HS-27A (cell line): Measurements from ENCODE around the gene PGF.

Source experiments
- DNase-seq: peaks from one replicate; pipeline ENCODE4 v3.0.0-alpha.2; 2012; ENCODE audit warnings: low read depth, missing footprints

The PGF gene

DNA sequence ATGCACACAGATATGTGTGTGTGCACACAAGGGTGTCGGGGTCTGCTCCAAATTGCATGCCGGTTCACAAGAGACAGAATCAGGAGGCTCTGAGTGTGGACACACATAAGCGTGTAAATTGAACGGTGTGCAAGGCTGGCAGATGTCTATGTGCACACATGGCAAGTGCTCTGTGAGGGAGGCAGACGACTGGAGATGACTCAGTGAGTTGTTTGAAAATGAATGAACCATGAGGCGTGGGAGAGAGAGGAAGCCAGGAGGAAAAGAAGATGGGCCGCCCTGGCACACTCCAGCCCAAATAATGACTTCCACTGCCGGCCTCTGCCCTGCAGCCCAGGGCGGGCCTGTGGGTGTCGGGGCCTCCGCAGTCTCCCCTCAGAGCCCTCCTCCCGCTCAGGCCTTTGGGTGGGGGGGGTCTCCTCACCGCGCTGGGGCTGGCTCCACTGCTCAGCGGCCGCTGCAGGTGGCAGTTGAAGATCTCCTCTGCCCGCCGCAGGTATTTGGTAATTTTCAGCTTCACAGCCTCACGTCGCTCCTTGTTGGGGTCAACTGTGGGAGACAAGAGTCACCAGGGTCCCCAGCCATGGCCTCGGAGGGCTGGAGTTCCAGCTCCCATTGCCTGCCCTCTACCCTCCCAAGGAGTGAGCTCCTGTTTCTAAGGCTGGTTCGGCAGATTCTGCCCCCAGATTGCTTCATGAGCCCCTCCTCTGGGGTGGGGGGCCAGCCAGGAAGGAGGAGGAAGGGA lies 35.8 kb downstream of the PGF start:
- no peak for DNase-seq

DNA sequence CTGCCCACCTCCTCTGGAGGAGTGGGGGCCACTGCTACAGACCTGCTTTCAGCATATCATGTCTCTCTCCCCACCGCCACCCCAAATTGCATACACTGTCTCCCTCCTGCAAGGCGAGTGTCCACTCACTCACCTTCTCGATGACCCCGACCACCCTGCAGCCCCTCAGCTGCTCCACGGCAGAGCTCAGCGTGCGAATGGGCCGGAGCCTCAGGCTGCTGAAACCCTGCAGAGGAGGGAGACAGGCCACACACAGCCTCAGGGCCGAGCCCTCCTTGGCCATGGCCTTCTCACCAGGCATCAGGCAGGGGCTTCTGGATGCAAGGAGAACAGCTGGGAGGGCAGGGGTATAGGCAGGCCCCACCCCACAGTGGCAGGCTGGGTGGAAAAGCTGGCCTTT lies 37.0 kb downstream of the PGF start:
- DNase-seq, result no peak

DNA sequence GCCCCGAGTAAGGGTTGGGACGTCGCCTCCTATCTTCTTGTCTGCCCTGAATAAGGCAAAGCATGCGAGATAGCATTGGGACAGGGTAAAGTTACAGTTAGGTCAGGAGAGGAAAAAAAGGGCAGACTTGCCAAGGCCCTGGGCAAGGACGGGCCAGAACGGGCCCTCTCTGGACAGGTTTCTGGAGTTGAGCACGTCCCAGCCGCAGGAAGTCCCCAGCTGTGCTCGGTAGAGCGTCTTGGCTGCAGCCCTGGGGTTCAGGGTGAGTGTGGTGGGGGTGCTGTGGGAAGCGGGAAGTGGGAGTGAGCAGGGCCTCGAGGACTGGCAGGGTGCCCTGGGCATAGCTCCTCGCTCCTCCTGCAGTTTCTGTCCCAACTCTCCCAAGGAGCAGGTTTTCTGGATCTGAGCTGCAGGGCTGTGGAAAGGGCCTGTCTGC lies 37.7 kb downstream of the PGF start:
- DNase-seq, result no peak

DNA sequence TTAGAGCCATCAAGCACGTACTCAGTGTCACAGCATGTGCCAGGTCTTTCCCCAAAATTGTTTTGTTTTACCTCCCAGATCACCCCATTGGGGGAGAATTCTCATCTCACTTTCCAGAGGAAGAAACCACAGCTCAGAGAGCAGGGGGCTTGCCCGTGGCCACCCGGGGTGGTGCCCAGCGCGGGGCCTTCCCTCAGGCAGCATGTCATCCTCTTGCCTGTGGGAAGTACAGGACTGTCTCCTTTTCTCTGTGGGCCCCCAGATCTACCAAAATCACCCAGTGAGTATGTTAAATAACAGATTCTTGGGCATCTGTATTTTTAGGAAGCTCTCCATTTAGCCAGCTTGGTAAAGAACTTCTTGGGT lies 38.2 kb downstream of the PGF start:
- DNase-seq, result no peak

DNA sequence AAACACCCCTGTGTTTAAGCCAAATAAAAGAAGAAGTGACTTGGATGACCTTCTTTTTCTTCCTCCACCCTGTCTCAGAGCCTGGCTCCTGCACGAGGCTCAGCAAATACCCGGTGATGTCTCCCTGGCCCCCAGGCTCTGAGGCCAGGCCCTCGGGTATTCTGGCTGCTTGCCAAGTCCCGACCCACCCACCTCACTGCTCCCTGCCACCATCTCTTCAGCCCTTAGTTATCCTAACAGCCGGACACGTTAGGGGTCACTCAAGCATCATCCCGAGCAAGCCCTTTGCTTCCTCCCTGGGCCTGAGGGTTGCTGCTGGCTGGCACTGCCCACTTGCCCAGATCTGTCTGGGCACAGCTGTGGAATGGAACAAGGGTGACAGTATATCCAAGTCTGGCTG lies 39.6 kb downstream of the PGF start:
- no peak for DNase-seq

DNA sequence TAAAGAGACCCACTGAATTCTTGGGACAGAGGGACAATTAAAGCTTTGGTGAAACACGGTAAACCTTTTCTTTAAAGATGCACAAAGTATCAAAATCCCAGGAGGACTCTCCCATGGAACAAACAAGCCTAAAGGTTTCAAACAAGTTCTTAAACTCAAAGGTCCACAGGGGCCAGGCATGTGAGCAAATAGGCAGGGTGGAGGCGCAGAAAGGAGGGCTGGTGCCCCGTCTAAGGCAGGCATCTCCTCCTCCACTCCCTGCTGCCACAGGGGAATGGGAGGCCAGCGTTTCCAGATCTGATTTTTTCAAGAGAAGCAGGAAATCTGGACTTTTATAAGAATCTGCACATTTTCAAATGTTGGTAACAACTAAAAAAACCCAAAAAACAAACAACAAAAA lies 40.0 kb downstream of the PGF start:
- no peak for DNase-seq

DNA sequence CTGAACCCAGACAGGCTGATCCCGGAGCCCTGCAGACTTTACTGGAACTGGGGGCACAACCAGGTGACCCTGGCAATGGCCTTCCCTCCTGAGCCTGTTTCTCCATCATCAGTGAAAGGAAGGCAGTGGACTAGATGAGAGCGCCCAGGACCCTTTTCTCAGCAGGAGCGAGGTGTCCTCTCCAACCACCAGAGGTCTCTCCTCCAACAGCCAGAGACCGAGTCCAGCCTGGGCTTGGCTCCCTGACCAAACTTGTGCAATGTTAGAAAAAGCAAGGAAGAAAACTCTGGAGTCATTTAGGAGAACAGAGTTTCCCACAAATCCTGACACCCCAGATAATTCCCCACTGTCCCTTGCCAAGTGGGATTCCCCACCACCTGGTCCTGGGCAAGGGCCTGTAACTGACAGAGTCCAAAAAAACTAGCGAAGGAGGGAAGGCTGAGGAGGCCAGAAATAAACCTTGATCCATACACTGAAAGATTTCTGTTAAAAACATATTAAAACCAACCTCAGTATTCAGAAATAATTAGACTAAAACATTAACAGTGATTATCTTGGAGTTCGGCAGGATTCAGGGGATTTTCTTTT lies 41.3 kb downstream of the PGF start:
- peak; percentile 17 for DNase-seq

DNA sequence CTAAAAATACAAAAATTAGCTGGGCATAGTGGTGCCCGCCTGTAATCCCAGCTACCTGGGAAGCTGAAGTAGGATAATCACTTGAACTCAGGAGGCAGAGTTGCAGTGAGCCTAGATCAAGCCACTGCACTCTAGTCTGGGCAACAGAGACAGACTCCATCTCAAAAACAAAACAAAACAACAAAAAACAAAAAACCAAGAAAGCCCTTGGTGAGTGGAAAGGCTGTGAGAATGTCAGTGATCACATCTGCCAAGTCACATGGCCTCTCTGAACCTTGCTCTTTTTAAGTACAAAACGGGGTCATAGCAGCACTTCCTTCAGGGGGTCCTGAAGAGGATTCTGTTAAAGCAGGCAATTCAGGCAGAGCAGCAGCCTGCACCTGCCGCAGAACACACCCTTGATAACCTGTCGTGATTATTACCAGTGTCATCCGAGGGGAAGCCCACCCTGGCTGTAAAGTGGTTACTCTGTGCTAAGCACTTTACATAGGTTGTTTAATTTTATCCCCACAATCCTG lies 41.9 kb downstream of the PGF start:
- no peak for DNase-seq

DNA sequence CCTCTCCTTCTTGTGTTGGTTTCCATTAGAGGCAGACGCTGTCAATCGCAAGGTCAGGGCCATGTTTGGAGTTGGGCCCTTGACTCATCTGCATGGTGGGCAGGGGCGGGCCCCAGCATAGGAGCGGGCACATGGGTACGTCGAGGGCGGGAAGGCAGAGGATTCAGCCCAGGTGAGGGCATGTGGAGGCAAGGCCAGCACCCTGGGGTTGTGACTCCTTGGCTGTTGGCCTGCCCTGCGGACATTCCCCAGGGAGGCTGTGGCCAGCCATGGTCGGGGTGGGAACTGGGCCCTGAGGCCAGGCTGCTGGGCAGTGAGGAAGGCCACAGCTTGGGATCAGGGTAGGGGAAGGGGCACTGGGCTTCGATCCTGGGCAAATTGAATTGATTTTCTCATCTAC lies 42.6 kb downstream of the PGF start:
- no peak for DNase-seq

DNA sequence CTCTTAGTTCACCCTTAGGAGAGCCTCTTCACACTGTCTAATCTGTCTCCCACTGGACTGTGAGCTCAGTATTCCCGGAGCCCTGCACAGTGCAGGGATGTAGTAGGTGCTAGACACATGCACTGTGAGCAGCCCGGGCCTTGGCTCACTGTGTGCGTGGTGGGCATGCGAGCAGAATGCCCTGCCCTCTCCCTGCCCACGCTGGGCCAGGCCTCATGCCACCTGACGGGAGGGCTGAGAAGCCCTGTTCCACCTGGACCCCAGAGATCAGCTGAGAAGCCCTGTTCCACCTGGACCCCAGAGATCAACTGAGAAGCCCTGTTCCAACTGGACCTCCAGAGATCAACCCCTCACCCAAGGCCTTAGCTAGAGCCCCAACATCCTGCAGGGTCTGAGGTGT lies 43.3 kb downstream of the PGF start:
- DNase-seq, result no peak

DNA sequence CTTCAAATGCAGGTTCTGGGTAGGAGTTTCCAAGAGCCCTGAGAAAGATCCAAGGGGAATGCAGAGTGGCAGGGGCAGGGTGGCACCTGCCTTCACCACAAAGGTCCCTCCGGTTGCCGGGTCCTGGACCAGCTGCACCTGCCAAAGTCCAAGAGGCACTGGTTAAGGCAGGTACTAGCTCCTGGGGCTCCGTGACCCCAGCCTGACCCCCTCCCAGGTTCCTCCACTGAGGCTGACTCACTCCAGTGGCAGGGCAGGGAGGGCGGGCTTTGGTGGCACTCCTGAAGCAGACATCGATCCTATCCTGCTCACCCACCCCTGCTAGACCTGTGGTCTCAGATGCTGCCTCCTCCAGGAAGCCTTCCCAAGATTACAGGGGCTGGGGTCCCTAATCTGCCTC lies 43.7 kb downstream of the PGF start:
- no peak for DNase-seq

DNA sequence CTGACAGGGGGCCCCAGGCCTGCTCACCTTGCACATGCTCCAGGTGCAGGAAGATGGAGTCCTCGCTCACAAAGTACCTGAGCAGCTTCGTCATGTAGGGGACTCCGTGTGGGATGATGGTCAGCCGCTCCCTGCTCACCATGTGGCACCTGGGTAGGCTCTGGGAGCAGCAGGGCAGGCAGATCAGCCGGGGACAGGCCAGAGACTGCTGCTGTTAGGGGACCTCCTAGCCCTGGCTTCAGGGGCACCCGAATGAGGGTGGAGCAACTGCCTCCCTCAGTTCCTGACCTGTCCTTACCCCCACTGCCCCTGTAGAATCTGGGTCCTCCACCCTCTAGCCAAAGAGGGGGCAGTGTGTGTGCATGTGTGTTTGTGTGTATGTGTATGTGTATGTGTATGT lies 44.2 kb downstream of the PGF start:
- no peak for DNase-seq

DNA sequence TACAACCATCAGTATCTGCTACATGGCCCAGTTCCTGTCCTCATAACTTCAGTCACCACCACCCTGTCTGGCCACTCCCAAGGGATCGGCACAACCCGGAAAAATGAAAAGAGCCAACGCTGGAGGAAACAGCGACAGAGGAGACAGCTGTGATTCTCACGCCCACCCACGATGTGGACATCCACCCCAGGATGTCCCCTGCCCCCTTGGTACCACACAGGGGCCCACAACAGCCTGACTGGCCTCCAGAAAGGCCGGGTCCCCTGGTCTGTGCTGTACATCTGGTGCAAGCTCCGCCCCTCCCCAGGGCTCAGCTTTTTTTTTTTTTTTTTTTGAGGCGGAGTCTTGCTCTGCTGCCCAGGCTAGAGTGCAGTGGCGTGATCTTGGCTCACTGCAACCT lies 44.8 kb downstream of the PGF start:
- no peak for DNase-seq

DNA sequence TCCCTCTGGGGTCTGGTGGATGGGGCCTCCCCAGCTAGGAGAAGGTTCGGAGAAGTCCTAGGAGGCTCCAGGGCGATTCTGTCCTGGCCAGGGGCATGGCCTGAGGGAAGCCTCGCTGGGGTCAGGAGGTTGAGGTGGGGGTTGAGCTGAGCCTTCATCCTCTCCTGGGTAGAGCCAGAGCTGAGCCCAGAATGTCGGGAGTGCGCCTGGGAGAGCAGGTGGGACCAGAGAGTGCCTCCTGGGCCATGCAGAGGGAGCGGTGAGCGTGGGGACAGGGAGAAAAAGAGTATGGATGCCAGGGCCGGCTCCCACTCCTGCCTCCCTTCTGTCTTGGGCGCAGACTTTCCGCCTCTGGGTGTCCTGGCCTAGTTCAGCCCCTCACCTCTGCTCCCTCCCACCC lies 45.5 kb downstream of the PGF start:
- DNase-seq, result no peak

DNA sequence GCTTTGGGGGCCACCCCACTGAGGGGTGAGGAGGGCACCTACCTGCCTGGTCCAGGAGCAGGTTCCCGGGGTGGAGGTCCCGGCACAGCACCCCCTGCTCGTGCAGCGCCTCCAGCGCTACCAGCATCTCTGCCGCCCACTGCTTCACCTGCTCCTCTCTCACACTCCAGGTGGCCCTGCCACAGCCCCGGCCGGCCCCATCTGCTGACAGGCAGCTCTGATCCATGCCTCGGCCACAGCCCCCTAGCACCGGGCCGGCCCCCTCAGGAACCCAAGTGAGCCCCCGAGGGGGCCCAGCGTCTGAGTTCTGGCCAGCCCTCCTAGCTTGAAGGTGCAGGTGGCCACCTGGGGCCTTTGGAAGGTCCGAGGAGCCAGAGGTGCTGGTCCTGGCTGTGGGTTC lies 45.9 kb downstream of the PGF start:
- no peak for DNase-seq

DNA sequence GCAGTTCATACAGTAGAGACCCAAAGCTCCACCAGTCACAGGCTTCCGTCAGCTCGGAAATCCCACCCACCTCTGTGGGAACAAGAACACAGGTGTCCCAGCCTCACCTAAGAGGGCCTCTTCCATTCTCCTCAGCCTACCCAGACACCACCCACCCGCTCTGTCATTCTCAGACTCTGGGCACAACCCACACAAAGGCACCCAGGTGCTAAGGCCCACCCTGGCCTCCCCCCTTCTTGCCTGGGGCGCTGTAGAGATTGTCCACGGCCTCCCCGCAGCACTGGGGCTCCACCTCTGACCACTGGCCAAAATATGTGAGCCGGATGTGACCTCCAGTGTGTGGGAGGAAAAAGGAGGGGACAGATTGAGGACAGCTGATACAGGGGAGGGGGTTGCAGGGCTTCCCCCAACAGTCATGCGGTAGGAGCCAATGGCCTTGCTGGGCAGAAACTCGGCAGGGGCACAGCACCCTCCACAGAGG lies 46.5 kb downstream of the PGF start:
- DNase-seq, result no peak

DNA sequence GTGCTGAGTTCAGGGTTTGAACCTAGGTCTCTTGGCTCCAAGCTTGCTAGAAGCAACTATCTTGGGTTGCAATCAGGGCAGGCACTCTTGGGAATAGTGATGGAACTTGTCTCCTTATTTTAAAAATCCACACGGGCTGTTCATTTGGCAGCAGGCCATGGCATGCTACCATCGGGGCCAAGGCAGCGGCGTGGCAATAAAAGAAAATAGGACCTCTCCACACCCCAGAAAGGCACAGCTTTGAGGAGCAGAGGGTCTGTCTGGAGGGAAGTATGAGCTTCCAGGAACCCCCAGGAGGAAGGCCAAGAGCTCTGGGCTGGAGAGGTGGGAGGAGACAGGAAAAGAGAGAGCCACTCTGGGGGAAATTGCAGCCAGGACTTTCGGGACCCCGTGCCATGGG lies 47.7 kb downstream of the PGF start:
- DNase-seq, result no peak

DNA sequence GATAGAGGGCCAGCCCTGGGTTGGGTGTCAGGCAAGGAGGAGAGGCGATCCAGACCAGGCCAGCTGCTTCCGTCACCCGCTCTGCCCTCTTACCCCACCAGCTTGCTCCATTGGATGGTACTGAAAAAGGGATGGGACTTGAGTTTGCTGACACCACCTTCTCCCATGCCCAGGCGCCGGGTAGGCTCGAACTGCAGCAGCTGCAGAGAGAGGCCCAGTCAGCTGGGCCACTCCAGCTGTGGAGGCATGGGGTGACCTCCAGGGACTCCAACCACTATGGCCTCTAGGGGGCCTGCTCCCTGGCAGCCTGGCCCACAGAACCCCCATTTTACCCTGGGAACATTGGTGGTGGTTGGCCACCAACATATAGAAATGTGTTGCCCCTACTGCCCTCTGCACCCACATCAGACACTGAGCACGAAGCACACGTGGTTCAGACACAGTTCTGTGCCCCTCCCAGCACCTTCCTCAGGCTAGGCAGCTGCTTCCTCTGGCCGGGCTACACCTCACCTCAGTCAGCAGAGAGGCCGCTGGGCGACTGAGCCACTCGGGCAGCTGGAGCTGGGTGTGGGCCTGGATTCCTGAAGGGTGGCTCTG lies 48.4 kb downstream of the PGF start:
- DNase-seq, result no peak

DNA sequence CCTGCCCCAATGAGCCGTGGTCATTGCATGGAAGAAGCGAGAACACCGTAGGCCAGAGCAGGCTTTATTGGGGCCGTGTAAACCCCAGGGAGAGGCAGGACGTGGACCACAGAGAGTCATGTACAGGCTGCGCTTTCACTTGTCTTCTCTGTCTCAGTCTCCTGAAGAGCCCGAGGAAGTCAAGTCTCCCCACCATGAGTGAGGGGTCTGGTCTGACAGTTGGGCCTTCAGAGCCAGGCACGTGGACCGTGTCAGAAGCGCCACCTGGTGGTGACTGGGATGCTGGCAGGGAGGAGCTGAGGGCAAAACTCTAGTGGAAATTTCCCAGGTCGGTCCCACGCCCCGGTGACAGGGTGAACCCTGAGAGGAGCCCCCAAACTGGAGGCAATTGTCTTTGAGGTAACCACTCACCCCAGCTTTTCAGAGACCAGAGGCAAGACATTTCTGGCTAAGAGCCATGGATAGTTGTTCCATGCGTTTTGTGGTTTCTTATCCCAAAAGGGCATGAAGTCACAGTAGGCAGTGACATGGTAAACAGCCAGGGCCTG lies 49.7 kb downstream of the PGF start:
- peak; percentile 17 for DNase-seq

DNA sequence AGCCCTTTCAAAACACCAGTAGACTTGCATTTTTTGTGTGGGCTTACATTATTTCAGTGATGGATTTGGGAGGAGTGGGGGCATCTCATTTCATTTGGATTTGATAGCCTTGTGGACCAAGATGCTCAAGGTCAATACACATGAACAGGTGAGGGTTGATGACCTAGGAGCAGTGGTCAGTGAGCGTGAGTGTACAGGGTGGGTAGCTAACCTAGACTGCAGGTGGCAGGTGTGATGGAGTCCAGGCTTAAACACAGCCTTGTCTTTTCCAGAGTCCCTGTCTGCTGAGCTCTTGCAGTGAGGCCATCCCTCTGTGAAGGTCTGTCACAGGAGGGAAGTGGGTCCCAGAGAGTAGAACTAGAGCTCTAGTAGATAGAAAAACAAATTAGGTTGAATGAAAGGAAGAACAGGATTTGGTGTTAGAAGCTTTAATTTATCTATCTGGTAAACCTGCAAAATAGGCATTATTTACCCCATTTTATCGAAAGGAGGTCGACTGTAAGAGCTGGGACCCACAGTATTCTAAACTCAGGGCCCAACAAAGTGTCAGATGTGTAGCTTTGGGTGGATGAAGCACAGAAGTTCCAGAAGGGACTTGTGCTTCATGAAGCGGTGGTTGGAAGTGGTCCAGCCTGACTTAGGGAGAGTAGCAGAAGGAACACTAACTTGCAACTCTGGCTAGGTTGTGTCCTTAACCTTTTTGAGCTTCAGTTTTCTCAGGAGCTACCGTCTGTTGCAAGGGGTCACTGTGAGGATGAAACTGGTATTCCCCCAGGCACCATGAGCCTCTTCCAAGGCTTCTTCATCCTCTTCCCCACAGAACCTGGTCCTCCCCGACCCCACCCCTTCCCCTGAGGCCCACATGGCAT lies 50.5 kb downstream of the PGF start:
- no peak for DNase-seq

DNA sequence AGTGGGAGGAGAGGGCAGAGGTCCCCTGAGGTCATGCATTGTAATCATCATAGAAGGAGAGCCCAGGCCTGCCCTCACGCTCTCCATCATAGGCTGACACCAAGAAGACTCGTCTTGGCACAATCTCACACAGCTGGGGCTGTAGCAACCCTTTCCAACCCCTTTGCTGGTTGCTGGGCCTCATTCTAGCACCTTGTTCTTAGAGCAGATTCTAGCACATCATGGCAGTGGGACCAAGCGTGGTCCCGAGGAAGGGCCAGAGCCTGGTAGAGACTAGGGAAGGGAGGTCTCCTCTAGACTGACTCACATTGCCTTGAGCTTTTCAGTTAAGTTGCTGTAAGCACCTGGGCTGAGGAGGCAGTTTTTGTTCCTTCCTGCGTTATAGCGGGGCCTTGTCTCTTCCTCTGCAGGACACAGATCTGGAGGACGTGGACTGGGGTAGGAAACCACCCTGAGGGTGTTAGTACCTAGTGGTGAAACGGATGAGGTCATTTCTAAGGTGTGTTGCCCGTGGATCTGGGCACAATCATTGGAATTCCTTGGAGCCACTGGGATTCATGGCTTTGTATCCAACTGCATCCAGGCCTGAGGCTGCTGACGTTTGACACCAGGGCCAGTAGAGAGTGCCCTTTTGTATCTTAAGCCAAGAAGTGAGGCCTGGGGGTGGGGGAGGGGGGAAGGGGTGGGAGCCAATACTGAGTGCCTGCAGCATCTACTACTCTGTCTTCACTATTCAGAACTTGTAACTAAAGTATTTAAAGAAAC lies 52.3 kb downstream of the PGF start:
- DNase-seq, result no peak
